Upper lobe of left lung (tissue), 4 donors: ENCODE results near the gene BMERB1.

ENCODE experiments used
- POLR2A ChIP-seq, 4 donors: fragments of 450-650 bp; IDR thresholded peaks; one replicate each; pipeline ENCODE4 v1.5.1; 2016 to 2017; ENCODE audit warnings: antibody characterized with exemption in 4 of 4, mild to moderate bottlenecking in 2 of 4
- POLR2AphosphoS5 ChIP-seq, 2 donors: sonication (generic); formaldehyde crosslinking; IDR thresholded peaks; one replicate each; pipeline ENCODE4 v1.5.1; 2017; ENCODE audit warnings: antibody characterized with exemption in 2 of 2
- TF ChIP-seq, protein P1 (sequence below), 6 experiments: fragments of 450-650 bp in 4 of 6; fragments of 200-600 bp in 2 of 6; sonication (generic) in 2 of 6; IDR thresholded peaks; one replicate each; pipeline ENCODE4 v1.5.1; 2016 to 2019; ENCODE audit warnings: antibody characterized with exemption in 6 of 6

GRCh38 chr16:15425861-15426260, 8.5 kb upstream of the BMERB1 start:
- TF ChIP-seq, protein P1, sequence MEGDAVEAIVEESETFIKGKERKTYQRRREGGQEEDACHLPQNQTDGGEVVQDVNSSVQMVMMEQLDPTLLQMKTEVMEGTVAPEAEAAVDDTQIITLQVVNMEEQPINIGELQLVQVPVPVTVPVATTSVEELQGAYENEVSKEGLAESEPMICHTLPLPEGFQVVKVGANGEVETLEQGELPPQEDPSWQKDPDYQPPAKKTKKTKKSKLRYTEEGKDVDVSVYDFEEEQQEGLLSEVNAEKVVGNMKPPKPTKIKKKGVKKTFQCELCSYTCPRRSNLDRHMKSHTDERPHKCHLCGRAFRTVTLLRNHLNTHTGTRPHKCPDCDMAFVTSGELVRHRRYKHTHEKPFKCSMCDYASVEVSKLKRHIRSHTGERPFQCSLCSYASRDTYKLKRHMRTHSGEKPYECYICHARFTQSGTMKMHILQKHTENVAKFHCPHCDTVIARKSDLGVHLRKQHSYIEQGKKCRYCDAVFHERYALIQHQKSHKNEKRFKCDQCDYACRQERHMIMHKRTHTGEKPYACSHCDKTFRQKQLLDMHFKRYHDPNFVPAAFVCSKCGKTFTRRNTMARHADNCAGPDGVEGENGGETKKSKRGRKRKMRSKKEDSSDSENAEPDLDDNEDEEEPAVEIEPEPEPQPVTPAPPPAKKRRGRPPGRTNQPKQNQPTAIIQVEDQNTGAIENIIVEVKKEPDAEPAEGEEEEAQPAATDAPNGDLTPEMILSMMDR (IDR thresholded peaks at IDR 0.05) = no peak
- no peak for TF ChIP-seq POLR2A (IDR thresholded peaks at IDR 0.05)
- TF ChIP-seq POLR2AphosphoS5 (IDR thresholded peaks at IDR 0.05) = no peak
